GDM1 (cell line): ENCODE data around the gene CATSPERZ.
"Not testable (repeated sequence)": the region's sequence is repeated elsewhere in the genome, so short reads cannot be mapped to it uniquely, and the experiment has no call there.

Experiments
- DNase-seq: peaks from one replicate; lab custom pipeline; 2025; lab: John Stamatoyannopoulos, UW

CATSPERZ gene

DNA sequence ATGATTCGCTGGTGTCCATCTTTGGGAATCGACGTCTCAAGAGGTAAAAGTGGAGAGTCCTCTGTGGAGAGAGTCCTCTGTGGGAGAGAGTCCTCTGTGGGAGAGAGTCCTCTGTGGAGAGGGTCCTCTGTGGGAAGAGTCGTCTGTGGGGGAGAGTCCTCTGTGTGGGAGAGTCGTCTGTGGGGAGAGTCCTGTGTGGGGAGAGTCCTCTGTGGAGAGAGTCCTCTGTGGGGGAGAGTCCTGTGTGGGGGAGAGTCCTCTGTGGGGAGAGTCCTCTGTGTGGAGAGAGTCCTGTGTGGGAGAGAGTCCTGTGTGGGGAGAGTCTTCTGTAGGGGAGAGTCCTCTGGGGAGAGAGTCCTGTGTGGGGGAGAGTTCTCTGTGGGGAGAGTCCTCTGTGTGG lies 20.9 kb downstream of the CATSPERZ start:
- no peak for DNase-seq

DNA sequence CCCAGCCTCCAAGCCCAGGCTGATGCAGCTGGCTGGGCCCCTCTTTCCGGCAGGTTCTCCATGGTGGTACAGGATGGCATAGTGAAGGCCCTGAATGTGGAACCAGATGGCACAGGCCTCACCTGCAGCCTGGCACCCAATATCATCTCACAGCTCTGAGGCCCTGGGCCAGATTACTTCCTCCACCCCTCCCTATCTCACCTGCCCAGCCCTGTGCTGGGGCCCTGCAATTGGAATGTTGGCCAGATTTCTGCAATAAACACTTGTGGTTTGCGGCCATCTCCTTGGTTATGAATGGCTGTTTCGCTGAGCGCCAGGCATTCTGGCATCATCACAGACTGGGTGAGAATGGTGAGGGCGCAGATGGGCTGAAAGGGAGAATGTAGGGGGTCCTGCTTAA lies 21.4 kb downstream of the CATSPERZ start:
- no peak for DNase-seq

DNA sequence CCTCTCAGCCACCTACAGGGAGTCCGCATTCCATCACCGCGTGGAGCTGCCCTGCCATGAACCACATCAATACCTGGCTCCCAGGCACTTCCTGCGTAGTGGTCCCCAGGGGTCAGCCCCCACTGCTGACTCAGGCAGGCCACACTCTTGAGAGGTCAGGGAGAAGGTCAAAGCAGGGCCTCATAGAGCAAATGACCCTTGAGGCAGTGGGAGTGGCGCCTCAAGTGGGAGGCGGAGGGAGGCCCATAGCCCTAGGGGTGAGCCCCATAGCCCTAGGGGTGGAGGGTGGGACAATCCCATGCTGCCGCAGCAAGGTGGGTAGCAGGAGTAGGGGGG lies 22.7 kb downstream of the CATSPERZ start:
- no peak for DNase-seq

DNA sequence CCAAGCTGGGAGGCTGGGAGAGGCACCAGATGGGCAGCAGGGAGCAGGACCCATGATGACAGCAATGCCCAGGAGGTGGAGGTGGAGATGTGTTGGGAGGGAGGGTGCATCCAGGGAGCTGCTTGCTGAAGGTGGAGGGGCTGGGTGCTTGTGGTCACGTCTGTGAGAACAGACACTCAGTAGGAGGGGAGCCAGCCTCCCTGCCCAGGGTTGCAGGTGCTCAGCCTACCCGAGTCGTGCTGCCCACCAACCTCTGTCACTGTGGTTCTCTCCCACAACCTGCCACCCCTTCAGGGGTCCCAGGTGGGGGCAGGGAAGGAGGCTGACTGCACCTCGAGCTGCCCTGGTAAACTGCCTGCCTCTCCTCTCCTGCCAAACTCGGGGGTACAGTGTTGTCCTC lies 23.2 kb downstream of the CATSPERZ start:
- DNase-seq, result no peak

DNA sequence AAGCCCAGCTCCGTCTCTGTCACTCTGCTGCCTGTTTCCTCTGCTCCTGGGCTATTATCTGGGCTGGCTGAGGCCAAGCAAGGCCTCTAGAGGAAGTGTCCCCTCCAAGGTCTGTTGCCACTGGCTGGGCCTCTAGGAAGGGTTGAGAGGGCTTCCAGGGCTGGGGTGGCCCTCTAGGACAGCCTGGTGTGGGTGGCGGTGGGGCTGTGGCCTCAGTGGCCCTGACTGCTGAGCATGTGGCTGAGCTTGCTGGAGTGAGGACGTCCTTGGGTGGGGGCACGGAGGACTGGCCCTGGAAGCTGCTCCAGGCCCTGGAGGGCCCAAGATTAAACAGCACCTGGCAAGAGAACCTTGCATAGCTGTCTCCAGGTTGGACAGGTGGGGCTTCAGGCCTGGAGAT lies 23.8 kb downstream of the CATSPERZ start:
- not testable (repeated sequence) for DNase-seq

DNA sequence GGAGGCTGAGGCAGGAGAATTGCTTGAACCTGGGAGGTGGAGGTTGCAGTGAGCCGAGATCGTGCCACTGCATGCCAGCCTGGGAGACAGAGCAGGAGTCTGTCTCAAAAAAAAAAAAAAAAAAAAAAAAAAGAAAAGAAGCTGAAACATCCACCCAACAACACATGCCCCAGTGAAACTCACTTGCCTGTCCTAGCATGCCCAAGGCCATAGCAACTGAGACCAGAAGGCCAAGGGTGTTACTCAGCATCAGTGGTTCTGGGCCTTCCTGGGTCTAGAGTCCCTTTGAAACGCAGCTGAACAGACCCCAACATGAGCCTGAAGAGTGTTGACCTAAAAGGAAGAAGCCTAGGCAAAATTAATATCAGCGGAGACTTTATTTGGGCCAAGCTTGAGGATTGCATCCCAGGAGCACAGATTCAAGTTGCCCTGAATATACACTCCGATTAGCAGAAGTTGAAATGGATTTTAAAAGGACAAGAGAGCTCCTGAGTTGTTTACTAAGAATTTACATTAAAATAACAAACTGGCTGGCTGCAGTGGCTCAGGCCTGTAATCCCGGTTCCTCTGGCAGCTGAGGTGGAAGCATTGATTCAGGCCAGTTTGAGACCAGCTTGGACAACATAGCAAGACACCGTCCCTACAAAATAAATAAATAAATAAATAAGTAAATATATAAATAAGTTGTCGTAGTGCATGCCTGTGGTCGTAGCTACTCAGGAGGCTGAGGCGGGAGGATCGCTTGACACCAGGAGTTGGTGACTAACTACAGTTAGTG lies 24.7 kb downstream of the CATSPERZ start:
- no peak for DNase-seq

DNA sequence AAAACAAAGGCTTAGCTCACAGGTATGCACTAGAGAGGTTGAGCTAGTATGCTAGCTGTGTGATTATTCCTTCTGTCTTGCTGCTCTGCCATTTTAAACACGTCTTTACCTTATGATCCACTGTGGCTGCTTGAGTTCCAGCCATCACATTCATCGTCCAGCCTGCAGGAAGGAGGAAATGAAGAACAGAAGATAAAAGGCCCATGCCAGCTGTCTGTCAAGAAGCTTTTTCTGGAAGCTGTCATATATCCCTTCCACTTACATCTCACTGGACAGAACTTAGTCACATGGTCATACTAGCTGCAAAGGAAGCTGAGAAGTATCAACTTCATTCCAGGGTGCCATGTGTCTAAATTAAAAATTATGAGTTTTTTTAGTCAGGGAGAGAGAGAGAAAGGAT lies 27.2 kb downstream of the CATSPERZ start:
- no peak for DNase-seq

DNA sequence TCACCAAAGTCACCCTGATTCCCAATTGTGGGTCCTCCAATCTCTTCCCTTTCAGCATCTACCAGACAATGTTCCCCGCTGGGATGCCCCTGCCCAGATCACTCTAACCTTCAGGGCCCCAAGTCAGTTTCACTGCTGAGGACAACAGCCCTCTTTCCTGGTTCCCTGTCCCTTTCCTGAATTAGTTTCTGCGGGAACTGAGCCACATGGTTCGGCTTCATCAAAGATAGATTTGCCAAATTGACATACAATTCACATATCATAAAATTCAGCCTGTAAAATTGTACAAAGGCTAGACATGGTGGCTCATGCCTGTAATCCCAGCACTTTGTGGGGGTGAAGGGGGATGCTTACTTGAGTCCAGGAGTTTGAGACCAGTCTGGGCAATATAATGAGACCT lies 27.8 kb downstream of the CATSPERZ start:
- DNase-seq, result no peak

DNA sequence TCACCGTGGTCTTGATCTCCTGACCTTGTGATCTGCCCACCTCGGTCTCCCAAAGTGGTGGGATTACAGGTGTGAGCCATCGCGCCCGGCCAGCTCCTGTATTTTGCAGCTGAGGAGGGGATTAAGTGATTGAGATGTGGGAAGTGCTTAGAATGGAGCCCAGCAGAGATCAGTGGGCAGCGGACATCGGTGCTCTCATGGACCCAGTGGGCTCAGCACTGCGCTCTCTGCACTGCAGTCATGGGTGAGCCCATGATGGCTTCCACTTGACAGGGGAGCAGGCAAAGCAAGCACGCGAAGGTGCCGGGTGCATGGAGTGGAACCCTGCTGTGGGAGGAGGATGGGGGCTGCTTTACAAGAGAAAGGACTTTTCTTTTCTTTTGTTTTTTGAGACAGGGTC lies 30.7 kb downstream of the CATSPERZ start:
- DNase-seq, result no peak

DNA sequence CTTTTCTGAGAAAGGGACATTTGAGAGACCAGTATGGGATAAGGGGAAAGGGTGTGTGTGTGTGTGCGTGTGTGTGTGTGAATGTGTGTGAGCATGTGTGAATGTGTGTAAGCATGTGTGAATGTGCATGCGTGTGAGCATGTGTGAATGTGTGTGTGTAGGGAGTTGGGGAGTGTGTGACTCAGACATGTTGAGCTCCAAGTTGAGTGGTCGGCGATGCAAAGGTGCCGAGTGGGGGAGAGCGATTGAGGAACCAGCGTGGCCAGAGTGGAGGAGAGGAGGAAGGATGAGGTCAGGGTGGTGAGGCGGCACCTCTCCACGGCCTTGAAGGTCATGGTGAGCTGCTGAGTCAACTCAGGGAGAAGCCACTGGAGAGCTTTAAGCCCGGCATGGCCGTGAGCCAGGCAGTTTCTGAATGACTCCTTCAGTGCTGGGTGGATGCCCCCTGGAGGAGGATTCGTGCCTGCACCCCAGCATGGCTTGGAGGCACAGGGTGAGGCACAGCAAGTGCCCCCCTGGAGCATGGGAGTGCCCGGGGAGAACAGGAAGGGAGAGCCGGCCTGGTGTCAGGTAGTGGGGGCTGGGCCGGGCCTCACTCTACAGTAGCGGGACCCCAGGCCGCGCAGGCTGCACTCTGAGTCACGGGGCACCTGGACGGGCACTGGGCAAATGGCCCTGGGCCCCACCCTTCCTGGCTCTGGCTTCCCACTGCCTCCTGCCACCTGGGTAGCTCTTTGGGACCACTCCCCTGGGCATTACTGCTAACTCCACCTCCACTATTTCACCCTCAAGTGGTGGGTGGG lies 31.6 kb downstream of the CATSPERZ start:
- peak; percentile 93 for DNase-seq

DNA sequence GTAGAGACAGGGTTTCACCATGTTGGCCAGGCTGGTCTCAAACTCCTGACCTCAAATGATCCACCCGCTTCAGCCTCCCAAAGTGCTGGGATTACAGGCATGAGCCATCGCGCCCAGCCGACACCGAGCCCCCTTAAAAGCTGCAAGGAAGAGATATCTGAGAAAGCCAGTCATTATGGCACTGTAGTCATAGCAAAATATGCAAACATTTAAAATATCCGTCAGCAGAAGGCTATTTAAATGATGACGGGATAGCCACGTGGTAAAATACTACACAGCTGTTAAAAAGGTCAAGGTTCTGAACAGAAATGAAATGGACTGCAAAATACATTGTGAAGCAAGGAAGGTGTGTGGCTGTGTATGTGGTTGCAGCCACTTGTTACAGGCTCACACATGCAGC lies 33.4 kb downstream of the CATSPERZ start:
- no peak for DNase-seq

DNA sequence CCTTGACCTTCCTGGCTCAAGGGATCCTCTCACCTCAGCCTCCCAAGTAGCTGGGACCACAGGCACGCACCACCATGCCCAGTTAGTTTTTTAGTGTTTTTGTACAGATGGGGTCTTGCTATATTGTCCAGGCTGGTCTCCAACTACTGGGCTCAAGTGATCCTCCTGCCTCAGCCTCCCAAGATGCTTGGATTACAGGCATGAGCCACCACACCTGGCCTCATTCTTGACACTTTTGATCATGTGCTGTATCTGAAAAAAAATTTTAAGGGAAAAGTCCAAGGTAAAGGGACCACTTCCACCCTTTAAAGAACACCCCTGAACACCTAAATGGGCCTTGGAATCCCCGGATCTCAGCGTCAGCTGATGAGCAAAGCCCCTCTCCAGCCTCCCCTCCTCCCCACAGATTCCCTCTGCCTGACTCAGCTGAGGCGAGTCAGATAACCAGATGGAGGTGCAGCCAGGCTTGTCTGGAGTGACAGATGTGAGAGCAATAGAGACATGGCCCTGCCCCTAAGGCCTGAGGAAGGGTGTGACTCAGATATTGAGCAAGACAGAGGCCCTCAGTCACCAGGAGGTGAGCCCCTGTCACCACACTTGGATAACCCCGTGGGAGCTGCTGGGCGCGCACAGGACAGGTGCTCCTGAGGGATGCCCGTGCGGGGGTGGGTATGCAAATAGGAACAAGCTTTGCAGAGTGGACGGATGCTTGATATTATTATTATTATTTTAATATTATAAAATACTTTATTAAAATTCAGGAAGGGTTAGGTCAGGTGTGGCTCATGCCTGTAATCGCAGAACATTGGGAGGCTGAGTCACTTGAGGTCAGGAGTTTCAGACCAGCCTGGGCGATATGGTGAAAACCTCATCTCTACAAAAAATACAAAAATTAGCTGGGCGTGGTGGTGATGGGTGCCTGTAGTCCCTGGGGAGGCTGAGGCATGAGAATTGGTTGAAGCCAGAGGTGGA lies 34.9 kb downstream of the CATSPERZ start:
- peak; percentile 74 for DNase-seq

DNA sequence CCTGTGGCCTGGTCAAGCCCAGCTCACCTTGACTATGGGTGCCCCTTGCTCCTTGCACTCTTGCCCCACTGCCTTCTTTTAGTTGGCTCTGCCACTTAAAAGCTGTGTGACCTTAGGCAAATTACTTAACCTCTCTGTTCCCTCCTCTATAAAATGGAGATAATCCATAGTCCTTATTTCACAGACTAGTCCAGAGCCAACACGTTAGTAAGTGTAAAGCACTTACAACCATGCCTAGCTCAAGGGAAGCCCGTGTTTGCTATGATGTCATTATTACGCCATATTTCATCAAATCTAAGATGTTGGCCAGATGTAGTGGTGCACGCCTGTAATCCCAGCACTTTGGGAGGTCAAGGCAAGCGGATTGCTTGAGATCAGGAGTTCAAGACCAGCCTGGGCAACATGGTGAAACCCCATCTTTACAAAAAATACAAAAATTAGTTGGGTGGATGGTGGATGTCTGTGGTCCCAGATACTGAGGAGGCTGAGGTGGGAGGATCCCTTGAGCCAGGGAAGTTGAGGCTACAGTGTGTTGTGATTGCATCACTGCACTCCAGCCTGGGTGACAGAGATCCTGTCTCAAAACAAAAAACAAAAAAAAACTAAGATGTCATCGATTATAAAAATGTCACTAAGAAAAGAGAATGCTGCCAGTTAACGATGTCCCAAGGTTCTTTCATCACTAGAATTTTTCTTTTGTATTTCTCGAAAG lies 37.5 kb downstream of the CATSPERZ start:
- no peak for DNase-seq

DNA sequence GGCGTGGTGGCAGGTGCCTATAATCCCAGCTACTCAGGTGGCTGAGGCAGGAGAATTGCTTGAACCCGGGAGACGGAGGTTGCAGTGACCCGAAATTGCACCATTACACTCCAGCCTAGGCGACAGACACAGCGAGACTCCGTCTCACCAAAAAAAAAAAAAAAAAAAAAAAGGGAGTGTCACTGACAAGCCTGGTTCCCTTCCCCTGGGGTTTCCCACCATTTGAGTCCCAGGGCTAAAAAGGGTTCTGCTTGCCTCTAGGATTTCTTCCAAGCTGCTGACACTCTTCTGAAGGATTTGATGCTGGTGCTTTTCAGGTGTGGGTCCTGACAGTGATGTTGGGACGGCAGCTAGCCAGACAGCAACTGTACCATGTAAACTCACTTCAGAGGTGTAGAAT lies 38.6 kb downstream of the CATSPERZ start:
- no peak for DNase-seq

DNA sequence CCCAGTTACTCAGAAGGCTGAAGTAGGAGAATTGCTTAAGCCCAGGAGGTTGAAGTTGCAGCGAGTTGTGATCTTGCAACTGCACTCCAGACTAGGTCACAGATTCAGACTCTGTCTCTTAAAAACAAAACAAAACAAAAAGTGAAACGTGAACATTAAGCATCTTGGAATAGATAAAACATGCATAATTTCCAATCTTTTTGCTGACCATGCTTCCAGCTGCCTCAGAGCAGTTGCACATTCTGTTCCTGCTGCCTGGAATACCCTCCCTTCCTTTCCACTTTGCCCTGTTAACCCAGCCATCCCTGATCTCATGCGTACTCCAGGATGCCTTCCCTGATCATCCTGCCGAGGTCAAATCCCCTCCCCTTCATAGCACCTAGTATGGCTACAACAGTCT lies 39.1 kb downstream of the CATSPERZ start:
- DNase-seq, result no peak

DNA sequence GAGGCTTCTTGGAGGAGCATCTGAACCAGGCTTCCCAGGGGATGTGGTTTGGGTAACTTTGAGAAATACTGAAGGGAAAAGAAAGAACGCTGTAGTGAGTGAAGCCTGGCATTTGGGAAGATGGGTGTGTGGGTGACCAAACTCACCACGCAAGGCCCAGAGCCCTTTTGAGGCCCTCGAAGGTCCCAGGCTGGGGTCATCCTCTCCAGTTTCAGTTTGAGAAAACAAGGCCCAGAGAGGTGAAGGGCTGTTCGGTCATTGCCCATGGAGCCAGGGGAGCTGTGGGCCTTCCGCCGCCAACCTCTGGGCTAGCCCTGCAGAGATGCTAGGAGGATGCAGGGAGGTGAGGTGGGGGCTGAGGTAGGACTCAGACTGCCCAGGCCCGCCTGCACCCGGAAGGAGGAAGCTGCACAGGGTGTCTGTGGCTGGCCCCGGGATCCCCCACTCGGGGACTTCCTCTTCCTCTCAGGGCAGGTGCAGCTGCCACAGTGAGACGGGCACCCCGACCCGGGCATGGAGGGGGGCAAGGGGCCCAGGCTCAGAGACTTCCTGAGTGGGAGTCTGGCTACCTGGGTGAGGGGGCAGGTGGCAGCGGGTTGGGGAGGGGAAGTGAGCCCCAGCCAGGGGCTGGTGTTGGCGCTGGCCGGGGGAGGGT lies 39.7 kb downstream of the CATSPERZ start, which contains the start of gene CCDC88B:
Gene CCDC88B, plus strand, starts transcription at position 451 of the 655 bp plus-strand sequence. Its CDS starts 63 bp downstream, at position 514.
- DNase-seq, result peak; percentile 71

DNA sequence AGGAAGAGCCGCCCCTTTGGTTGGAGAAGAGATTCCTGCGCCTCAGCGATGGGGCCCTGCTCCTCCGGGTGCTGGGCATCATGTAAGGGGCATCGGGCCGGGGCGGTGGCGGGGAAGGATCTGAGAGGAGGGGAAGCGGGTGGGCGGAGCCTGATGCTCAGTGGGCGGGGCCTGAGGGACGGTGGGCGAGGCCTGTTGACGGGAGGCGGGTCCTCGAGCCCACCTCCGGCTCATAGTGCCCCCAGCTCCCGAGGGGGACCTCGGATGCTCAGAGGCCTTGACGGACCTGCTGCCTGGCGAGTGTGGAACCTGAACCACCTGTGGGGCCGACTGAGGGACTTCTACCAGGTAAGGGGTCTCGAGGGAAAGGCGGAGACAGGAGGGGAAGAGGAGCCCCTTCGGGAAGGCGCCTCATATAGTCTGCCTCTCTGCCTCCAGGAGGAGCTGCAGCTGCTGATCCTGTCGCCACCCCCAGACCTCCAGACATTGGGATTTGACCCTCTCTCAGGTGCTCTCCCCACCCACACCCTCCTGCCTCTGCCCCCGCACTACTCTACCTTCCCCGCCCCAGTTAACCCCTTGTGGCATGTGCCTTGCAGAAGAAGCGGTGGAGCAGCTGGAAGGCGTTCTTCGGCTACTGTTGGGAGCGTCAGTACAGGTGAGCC lies 40.6 kb downstream of the CATSPERZ start:
- DNase-seq, result peak; percentile 66

DNA sequence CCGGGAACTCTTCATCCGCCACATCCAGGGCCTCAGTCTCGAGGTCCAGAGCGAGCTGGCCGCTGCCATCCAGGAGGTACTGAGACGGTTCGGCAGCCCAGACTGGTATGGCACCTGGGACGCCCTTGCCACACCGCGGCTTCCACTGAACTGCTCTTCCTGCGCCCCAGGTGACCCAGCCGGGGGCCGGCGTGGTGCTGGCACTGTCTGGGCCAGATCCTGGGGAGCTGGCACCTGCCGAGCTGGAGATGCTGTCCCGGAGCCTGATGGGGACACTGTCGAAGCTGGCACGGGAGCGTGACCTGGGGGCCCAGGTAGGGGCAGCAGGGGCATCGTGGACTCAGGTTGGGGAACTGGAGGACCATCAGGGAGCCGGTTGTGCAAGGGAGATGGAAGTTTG lies 41.3 kb downstream of the CATSPERZ start:
- no peak for DNase-seq

DNA sequence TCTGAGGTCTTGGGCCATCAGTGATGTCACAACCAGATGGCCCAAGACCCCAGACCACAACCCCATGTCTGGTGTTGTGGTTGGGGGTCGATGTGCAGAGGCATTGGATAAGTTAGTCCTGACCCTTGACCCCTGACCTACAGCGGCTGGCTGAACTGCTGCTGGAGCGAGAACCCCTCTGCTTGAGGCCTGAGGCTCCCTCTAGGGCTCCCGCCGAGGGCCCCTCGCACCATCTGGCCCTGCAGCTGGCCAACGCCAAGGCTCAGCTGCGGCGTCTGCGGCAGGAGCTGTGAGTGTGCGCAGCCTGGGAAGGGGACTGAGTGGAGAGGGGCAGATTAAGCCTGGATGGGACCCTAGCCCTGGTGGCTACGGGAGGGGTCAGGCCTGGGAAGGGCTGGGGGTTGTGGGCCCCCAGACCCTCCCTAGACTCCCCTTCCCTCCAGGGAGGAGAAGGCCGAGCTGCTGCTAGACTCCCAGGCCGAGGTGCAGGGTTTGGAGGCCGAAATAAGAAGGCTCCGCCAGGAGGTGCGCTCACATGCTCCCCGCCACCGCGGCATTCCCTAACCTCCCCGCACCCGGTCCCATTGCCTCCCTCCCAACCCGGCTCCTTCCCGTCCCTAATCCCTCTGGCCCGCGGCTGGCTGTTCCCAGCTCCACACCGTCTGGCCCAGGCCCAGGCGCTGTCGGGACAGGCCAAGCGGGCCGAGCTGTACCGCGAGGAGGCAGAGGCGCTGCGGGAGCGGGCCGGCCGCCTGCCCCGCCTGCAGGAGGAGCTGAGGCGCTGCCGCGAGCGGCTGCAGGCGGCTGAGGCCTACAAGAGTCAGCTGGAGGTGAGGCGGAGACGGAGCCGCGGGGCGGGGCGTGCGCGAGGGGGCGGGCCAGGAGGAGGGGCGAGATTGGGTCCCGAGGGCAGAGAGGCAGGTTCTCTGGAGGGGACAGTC lies 42.0 kb downstream of the CATSPERZ start:
- no peak for DNase-seq
